ENCODE results near the gene HEXB. TPM values are rescaled to one million over a fixed set of nuclear protein-coding genes. Genes with fewer than 3 reads are reported as not detected.
A peak's percentile ranks its signal among the peaks of the same experiment; 100 is the strongest.

HEXB gene
- total and polyA plus RNA-seq, 2 of the 13 experiments (the other 11 are each of a cell fraction or from before 2014, with no cell fraction given), result 100 to 104 TPM

DNA sequence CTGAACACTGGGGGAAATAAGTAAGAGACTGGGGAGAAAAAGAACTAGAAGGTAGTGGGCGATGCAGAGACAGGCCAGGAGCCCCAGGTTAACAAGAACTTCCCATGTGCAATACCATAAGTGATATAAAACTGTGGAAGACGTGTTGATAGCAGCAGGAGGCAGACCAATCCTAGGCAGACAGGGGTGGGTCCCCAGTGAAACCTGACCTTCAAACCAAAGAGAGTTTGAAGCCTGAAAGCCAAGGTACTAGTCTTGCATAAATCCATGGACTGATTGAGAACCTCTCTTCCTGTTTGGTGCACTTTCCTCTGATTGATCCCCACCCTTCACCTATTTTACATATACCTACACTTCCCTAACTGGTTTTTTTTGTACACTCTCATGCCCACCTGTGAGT is 15.2 kb upstream of the HEXB start (continued):
- TF ChIP-seq MYNN (CRISPR knock-in tag; IDR thresholded peaks at IDR 0.05; ENCODE audit: low read depth) (no peak), ZSCAN12 (CRISPR knock-in tag; IDR thresholded peaks at IDR 0.05) (no peak), ATF7 (IDR thresholded peaks at IDR 0.05) (no peak), ATF7 (CRISPR knock-in tag; IDR thresholded peaks at IDR 0.05) (no peak), ARHGAP35 (CRISPR knock-in tag; IDR thresholded peaks at IDR 0.05; ENCODE audit: borderline replicate concordance) (no peak), PAF1 (CRISPR knock-in tag; IDR thresholded peaks at IDR 0.05) (no peak)
- TF ChIP-seq, protein P1, sequence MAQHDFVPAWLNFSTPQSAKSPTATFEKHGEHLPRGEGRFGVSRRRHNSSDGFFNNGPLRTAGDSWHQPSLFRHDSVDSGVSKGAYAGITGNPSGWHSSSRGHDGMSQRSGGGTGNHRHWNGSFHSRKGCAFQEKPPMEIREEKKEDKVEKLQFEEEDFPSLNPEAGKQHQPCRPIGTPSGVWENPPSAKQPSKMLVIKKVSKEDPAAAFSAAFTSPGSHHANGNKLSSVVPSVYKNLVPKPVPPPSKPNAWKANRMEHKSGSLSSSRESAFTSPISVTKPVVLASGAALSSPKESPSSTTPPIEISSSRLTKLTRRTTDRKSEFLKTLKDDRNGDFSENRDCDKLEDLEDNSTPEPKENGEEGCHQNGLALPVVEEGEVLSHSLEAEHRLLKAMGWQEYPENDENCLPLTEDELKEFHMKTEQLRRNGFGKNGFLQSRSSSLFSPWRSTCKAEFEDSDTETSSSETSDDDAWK (CRISPR knock-in tag; IDR thresholded peaks at IDR 0.05), result no peak

DNA sequence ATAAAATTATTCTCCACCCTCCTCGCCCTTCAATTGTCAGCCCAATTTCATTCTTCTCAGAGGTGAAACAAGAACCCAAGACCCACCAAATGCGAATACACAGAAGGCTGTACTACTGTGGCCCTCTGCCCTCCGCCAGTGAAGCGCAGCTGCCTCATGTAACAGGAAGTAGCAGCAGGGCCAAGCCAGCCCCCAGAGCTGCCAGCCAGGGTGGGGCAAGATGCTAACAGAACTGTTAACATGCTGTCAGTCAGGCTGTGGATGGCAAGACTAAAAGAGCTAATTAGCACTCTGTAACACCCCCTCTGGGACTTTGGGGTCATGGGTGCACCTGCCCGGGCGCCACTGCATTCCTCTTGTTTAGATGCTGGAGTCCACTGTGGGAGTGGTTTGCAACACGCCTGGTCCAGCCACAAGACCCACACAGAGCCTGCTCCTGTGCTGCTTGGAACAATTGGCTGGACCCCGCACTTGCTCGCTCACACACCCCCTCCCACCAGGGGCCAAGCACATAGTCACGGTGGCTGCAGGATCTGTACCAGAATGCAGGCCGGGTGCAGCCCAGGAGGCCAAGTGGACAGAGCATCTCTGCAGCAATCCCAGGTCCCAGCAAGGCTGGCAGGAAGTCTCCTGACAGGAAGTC is 14.5 kb upstream of the HEXB start:
- Histone ChIP-seq H3K27me3 (ENCODE audit: control insufficient read depth in 1 of 2, insufficient read depth in 2 of 2, low read length in 2 of 2) (peaks cover 0 to 4% of the 10 kb centered on the region in 2 experiments; a peak in 1 of 5 replicates), H3K27ac (ENCODE audit: extremely low read length, insufficient read depth, low read length) (no peak overlapping the region), H3K79me2 (ENCODE audit: insufficient read depth, low read length) (no peaks in the 10 kb centered on the region), H3K4me1 (ENCODE audit: insufficient read depth, low read length) (peaks cover 50% of the 10 kb centered on the region), H3K9ac (ENCODE audit: insufficient read depth, low read depth, low read length) (no peak overlapping the region), H4K20me1 (ENCODE audit: insufficient read depth, low read length) (no peaks in the 10 kb centered on the region), H3K4me2 (ENCODE audit: low read depth, low read length) (peak overlapping the region; percentile 44), H3K36me3 (replicated peaks in 1 of 2; ENCODE audit: control insufficient read depth in 1 of 2, insufficient read depth in 2 of 2, low read length in 2 of 2) (no peaks in the 10 kb centered on the region), H3K9me3 (ENCODE audit: low read length) (no peaks in the 10 kb centered on the region), H2AFZ (ENCODE audit: low read length) (no peak overlapping the region), H3K4me3 (replicated peaks in 1 of 3; ENCODE audit: insufficient read depth in 1 of 3, low read depth in 2 of 3, low read length in 3 of 3) (peak overlapping the region in 1 of 3 experiments; percentile 30; a peak in 1 of 6 replicates)
- intact Hi-C loops (cut with micrococcal nuclease; ENCODE audit: unreplicated experiment) (loop anchor here (5.0 to 10.0 kb wide), 2 partner anchors 274 to 597 kb away; no protein-coding TSS in a partner anchor), in situ Hi-C loops (cut with HindIII; ENCODE audit: extremely low pct_ligation_motif_present, low pct_unique_long_range_greater_than_20kb) (loop anchor here (5.0 kb wide), 1 partner anchor 247 kb away; no protein-coding TSS in a partner anchor)
- WGBS (ENCODE audit: low lambda C conversion rate), result 15% methylated on average over 7 of the region's 11 CpGs
- FAIRE-seq, result no peak
- POLR2A ChIA-PET, result no interaction called here
- no TSS peak for BruUV-seq (replicated peaks)
- CTCF ChIA-PET (ENCODE audit: low intra/inter-chr PET ratio, low total read pairs), result no interaction called here
- ATAC-seq, result peak; percentile 92
- DNase-seq (ENCODE audit: low spot score), result peak; percentile 28
- TF ChIP-seq ISL2 (CRISPR knock-in tag; IDR thresholded peaks at IDR 0.05) (no peak), IKZF1 (IDR thresholded peaks at IDR 0.05) (no peak), NR2F6 (IDR thresholded peaks at IDR 0.05) (no peak), NR2F6 (CRISPR knock-in tag; IDR thresholded peaks at IDR 0.05) (no peak), ZBTB38 (CRISPR knock-in tag; IDR thresholded peaks at IDR 0.05) (no peak), CCAR2 (optimal IDR thresholded peaks at IDR 0.05; ENCODE audit: low read depth, low read length) (no peak)
- TF ChIP-seq, protein P2, sequence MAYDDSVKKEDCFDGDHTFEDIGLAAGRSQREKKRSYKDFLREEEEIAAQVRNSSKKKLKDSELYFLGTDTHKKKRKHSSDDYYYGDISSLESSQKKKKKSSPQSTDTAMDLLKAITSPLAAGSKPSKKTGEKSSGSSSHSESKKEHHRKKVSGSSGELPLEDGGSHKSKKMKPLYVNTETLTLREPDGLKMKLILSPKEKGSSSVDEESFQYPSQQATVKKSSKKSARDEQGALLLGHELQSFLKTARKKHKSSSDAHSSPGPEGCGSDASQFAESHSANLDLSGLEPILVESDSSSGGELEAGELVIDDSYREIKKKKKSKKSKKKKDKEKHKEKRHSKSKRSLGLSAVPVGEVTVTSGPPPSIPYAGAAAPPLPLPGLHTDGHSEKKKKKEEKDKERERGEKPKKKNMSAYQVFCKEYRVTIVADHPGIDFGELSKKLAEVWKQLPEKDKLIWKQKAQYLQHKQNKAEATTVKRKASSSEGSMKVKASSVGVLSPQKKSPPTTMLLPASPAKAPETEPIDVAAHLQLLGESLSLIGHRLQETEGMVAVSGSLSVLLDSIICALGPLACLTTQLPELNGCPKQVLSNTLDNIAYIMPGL (CRISPR knock-in tag; IDR thresholded peaks at IDR 0.05; ENCODE audit: borderline replicate concordance in 1 of 2, low read depth in 1 of 2), result no peak
- TF ChIP-seq, protein P3, sequence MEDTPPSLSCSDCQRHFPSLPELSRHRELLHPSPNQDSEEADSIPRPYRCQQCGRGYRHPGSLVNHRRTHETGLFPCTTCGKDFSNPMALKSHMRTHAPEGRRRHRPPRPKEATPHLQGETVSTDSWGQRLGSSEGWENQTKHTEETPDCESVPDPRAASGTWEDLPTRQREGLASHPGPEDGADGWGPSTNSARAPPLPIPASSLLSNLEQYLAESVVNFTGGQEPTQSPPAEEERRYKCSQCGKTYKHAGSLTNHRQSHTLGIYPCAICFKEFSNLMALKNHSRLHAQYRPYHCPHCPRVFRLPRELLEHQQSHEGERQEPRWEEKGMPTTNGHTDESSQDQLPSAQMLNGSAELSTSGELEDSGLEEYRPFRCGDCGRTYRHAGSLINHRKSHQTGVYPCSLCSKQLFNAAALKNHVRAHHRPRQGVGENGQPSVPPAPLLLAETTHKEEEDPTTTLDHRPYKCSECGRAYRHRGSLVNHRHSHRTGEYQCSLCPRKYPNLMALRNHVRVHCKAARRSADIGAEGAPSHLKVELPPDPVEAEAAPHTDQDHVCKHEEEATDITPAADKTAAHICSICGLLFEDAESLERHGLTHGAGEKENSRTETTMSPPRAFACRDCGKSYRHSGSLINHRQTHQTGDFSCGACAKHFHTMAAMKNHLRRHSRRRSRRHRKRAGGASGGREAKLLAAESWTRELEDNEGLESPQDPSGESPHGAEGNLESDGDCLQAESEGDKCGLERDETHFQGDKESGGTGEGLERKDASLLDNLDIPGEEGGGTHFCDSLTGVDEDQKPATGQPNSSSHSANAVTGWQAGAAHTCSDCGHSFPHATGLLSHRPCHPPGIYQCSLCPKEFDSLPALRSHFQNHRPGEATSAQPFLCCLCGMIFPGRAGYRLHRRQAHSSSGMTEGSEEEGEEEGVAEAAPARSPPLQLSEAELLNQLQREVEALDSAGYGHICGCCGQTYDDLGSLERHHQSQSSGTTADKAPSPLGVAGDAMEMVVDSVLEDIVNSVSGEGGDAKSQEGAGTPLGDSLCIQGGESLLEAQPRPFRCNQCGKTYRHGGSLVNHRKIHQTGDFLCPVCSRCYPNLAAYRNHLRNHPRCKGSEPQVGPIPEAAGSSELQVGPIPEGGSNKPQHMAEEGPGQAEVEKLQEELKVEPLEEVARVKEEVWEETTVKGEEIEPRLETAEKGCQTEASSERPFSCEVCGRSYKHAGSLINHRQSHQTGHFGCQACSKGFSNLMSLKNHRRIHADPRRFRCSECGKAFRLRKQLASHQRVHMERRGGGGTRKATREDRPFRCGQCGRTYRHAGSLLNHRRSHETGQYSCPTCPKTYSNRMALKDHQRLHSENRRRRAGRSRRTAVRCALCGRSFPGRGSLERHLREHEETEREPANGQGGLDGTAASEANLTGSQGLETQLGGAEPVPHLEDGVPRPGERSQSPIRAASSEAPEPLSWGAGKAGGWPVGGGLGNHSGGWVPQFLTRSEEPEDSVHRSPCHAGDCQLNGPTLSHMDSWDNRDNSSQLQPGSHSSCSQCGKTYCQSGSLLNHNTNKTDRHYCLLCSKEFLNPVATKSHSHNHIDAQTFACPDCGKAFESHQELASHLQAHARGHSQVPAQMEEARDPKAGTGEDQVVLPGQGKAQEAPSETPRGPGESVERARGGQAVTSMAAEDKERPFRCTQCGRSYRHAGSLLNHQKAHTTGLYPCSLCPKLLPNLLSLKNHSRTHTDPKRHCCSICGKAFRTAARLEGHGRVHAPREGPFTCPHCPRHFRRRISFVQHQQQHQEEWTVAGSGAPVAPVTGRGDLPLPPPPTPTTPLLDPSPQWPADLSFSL (CRISPR knock-in tag; IDR thresholded peaks at IDR 0.05), result no peak

Data from HepG2 (cell line).